GM21619 (cell line): ENCODE measurements around the gene LYZL2.
"Not testable (repeated sequence)": the region's sequence is repeated elsewhere in the genome, so short reads cannot be mapped to it uniquely, and the experiment has no call there.

Experiments
- ATAC-seq: cut with Tn5 transposase; IDR thresholded peaks from one replicate; pipeline ENCODE4 v1.9.1; 2021; ENCODE audit not compliant: unreplicated experiment

Gene LYZL2

GRCh38 chr10:30629653-30630052, at the start of gene LYZL2:
TSS of gene LYZL2 (minus strand) at chr10:30629753. CDS start at chr10:30626915, 2,838 bp downstream.
- no peak for ATAC-seq

- peak; percentile 60 for ATAC-seq
These were observed 48.1 kb upstream of the LYZL2 start for GRCh38 chr10:30677616-30678015.

GRCh38 chr10:30677146-30677545, 47.6 kb upstream of the LYZL2 start:
- not testable (repeated sequence) for ATAC-seq

GRCh38 chr10:30675791-30676718, 46.5 kb upstream of the LYZL2 start:
- ATAC-seq = no peak

GRCh38 chr10:30674796-30675195, 45.2 kb upstream of the LYZL2 start:
- no peak for ATAC-seq

DNA sequence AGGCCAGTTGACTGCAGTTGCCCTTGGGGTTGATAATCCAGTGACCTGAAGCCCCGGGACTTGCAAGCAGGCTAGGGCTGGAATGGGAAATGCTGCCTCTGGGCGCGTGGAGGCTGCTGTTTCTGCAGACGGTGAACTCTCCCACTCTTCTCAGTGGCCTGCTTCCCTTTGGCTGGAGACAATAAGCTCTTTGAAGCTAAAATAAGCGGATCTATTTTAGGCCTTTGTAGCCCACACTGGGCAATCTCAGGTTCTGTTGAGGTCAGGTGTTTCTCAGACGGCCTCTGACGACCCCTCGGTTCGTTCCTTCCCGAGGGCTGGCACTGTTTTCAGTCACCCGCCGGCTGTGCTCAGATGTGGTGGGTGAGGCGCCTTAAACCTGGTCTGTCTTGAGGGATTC, 43.7 kb upstream of the LYZL2 start:
- not testable (repeated sequence) for ATAC-seq

DNA sequence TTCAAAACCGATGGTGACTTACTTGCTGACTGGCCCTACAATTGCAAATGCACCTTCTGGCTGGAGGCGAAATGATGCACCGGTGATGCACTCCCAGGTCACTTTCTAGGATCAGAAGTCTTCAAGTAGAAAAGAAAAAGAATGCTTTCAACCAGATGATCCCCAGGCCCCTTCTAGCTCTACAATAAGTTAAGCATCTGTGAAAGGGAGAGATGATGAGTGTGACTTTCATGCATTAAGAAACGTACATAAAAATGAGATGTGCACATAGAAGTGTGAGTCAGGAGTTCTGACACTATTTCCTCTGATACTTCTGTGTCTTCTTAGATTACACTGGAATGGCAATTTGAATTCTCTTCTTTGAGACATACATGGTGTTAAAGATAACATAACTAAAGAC, 42.8 kb upstream of the LYZL2 start:
- ATAC-seq = not testable (repeated sequence)

DNA sequence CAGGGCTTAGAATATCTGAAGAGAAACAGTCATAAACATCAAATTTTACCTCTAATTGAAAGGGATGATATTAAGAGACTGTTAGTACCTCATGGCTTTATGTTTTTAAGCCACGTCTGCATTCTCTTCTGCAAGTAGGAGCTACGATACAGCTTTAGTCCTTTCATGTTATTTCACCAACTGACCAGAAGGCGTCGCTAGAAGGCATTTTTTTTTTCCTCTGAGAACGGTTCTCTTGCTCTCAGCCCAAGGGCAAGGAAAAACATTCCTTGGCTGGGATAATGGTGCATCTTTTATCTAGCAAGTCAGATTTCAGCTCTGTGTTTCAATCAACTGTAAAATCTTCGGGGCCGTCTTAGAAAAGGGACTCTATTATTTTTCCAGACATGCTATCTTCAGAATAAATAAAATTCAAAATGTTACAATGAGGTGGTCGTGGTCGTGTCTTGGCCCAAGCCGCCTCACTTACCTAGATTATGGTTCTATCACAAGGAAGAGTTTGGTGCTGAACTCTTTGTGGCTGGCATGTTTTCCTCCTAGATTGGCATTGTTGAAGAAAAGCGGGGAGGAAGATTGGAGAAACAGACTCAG, 41.6 kb upstream of the LYZL2 start:
- peak; percentile 58 for ATAC-seq

- not testable (repeated sequence) for ATAC-seq
These were observed 38.4 kb upstream of the LYZL2 start for GRCh38 chr10:30667982-30668381.

DNA sequence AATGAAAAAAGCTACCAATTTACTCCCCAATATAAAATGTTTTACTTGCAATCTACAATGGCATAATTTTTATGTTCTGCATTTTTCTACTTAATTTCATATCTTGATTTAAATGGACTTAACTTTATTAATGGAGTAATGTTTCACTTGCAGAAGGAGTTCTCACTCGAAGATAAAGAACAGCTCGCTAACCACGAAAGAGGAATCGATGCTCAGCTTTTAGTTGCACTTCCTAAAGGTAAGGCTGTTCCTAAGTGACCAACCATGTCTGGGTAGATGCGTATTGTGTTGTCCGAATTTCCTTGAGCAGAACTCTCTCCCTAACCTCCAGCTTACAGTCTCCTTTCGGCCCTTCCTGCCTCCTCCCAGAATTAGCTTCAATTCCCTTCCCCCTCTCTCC, 33.9 kb upstream of the LYZL2 start:
- peak; percentile 85 for ATAC-seq

- ATAC-seq = no peak
These were observed 33.3 kb upstream of the LYZL2 start for GRCh38 chr10:30662814-30663213.

- ATAC-seq = not testable (repeated sequence)
These were observed 30.8 kb upstream of the LYZL2 start for GRCh38 chr10:30660314-30660713.

DNA sequence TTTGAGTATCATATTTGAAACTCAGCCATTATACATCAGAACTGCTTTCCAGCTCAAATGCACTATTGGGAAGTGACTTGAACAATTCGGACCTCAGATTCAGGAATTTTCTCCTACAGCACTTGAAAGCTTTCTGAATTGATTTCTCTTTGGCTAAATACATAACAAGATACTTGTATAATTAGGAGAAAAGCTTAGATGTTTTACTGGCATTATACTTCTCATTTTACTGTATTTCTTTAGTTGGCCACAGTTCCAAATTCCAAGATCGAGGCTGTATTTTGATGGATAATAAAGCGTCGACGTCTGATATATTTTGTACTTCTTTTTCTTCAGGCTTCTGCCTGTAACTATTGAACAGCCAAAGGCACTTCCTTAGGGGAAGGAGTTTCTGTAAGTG, 26.7 kb upstream of the LYZL2 start:
- no peak for ATAC-seq

DNA sequence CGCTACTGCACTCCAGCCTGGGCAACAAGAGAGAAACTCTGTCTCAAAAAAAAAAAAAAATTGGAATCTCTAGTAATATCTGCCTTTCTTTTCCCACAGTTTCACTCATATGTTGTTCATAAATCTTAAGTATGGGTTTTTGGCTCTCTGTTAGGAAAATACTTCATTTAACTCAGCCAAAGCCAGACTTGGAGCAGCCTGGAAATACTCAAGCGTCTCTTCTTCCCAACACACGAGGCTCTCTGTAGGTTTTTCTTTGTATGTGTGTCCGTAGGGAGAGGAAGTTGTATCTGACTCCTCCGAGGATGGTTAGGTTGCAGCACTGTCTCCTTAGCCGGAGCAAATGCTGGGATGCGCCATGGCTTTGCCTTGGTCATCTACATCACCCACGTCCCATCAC, 25.4 kb upstream of the LYZL2 start:
- not testable (repeated sequence) for ATAC-seq

GRCh38 chr10:30651470-30652397, 22.2 kb upstream of the LYZL2 start:
- not testable (repeated sequence) for ATAC-seq

- no peak for ATAC-seq
These were observed 17.5 kb upstream of the LYZL2 start for GRCh38 chr10:30647089-30647488.

- ATAC-seq = no peak
These were observed 15.8 kb upstream of the LYZL2 start for GRCh38 chr10:30645340-30645827.

DNA sequence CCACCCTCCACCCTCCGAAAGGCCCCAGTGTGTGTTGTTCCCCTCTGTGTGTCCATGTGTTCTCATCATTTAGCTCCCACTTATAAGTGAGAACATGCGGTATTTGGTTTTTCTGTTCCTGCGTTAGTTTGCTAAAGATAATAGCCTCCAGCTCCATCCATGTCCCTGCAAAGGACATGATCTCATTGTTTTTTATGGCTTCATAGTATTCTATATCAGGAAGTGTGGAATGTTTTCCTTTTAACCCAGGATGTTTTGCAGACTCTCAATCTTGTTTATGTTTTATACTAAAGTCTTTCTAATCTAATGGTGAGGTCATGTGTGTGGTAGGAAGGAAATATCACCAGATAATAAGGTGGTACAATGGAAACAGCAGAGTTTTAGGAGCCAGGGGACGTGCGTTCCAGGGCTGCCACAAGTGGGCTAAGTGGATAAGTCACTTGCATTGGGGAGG, 14.9 kb upstream of the LYZL2 start:
- ATAC-seq = not testable (repeated sequence)

DNA sequence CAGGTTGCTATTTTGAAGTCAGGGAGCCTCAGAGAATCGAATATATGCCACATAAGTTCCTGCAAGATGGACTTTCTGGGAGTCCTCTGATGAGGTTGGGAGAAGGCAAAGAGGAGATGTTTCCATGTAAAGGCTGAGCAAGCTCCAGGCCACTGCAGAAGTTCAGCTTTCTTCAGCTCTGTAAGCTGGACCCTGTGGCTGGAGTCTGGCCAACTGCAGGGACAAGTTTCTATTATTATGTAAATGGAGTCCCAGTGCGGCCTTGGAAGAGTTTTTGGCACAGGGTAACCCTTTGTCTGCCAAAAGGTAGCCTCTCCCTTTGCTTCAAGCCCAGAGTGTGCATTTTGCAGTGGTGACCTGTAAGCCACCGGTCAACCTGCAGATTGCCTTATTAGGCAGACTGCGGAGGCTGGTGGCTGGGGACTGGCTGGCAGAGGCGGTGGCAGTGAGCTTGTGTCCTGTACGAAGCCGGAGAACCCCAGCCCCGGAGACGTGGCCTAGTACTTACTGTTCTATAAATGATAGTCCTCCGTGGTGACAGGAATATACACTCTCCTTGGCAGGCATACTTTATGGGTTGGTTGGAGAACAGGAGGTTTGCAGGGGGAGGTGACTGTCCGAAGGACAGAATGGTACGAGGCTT, 14.1 kb upstream of the LYZL2 start:
- ATAC-seq = not testable (repeated sequence)

GRCh38 chr10:30642856-30643255, 13.3 kb upstream of the LYZL2 start:
- ATAC-seq = not testable (repeated sequence)
